Liver (tissue), 3 donors: ENCODE data around the gene PLA2G7.

Source experiments
- ATF3 ChIP-seq: IDR thresholded peaks from 2 replicates; pipeline ENCODE4 v1.6.1; 2016; ENCODE audit warnings: antibody characterized with exemption
- CTCF ChIP-seq: fragments of 150-350 bp; IDR thresholded peaks from 2 replicates; pipeline ENCODE4 v1.5.1; 2017; ENCODE audit warnings: improper control_type of control experiment, low read depth, low read length; ENCODE audit not compliant: missing input control
- HNF4A ChIP-seq, 2 donors: conservative IDR thresholded peaks; 2 replicates each; pipeline ENCODE4 v1.6.1; 2016; ENCODE audit warnings: antibody characterized with exemption in 2 of 2, mild to moderate bottlenecking in 2 of 2
- HNF4G ChIP-seq: IDR thresholded peaks from 2 replicates; pipeline ENCODE4 v1.6.1; 2016; ENCODE audit warnings: antibody characterized with exemption
- JUND ChIP-seq, 2 donors: IDR thresholded peaks; 2 replicates each; pipeline ENCODE4 v1.6.1; 2016; ENCODE audit warnings: antibody characterized with exemption in 2 of 2
- RAD21 ChIP-seq, 2 donors: IDR thresholded peaks; 2 replicates each; pipeline ENCODE4 v1.6.1; 2016; ENCODE audit warnings: antibody characterized with exemption in 2 of 2, mild to moderate bottlenecking in 2 of 2
- REST ChIP-seq: IDR thresholded peaks from 2 replicates; pipeline ENCODE4 v1.6.1; 2016; ENCODE audit warnings: antibody characterized with exemption, mild to moderate bottlenecking
- SP1 ChIP-seq: IDR thresholded peaks from 2 replicates; pipeline ENCODE4 v1.6.1; 2018; ENCODE audit warnings: antibody characterized with exemption, mild to moderate bottlenecking
- TAF1 ChIP-seq: conservative IDR thresholded peaks from 2 replicates; pipeline ENCODE4 v1.6.1; 2016; ENCODE audit warnings: antibody characterized with exemption, mild to moderate bottlenecking
- TF ChIP-seq, protein P1 (sequence below): IDR thresholded peaks from 2 replicates; pipeline ENCODE4 v1.6.1; 2016; ENCODE audit warnings: antibody characterized with exemption
- donor health status: healthy.
- donor health status: healthy.

- TF ChIP-seq REST = no peak
- TF ChIP-seq CTCF = no peak
- no peak for TF ChIP-seq HNF4A (conservative IDR thresholded peaks at IDR 0.05)
- TF ChIP-seq SP1 = no peak
- no peak for TF ChIP-seq ATF3
- TF ChIP-seq RAD21 (IDR thresholded peaks at IDR 0.05) = no peak
- TF ChIP-seq, protein P1, sequence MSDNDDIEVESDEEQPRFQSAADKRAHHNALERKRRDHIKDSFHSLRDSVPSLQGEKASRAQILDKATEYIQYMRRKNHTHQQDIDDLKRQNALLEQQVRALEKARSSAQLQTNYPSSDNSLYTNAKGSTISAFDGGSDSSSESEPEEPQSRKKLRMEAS = no peak
- TF ChIP-seq HNF4G = no peak
- no peak for TF ChIP-seq JUND (IDR thresholded peaks at IDR 0.05)
- TF ChIP-seq TAF1 = no peak
Measured at GRCh38 chr6:46764961-46765360, 29.8 kb upstream of the PLA2G7 start.
